Measurements from ENCODE around the gene RPUSD3. TPM values are rescaled to one million over a fixed set of nuclear protein-coding genes. Genes with fewer than 3 reads are reported as not detected.

The RPUSD3 gene
- total and polyA plus RNA-seq, 9 of the 15 experiments (the other 6 are each of a cell fraction or from before 2014, with no cell fraction given): 13.8 to 99.0 (median 59.3) TPM

DNA sequence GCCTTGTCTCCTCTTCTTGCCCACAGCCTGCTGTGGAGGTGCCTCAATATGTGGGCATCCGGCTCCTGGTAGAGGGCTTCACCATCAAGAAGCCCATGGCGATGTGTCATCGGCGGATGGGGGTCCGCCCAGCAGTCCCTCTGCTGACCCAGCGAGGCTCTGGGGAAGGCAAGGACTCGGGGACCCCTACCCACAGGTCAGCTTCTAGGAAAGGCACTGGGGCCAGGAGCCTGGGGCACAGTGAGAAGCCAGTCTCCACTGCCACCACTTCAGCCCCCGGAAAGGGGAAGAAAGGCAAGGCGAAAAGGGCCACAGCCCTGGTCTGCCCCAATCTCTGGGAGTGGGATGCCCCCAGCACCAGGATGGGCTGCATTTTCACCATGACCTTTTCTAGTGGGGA, 10.7 kb downstream of the RPUSD3 start:
- Histone ChIP-seq H3K4me2 (ENCODE audit: insufficient read depth, low read length) (no peak overlapping the region), H4K20me1 (replicated peaks; ENCODE audit: control insufficient read depth, insufficient read depth, low read length) (peaks cover 4% of the 10 kb centered on the region; the same call in 1 of the 2 replicates), H3K9ac (ENCODE audit: insufficient read depth in 1 of 2, low read depth in 2 of 2, low read length in 2 of 2) (peak overlapping the region in 1 of 2 experiments; percentile 10; a peak in 1 of 4 replicates), H3K4me3 (no peak overlapping the region), H3K9me1 (ENCODE audit: control insufficient read depth, insufficient read depth, low read length) (no peaks in the 10 kb centered on the region), H3K9me3 (replicated peaks; ENCODE audit: control insufficient read depth, insufficient read depth, low read depth, low read length) (no peaks in the 10 kb centered on the region), H3K79me2 (ENCODE audit: control insufficient read depth, insufficient read depth, low read length) (no peaks in the 10 kb centered on the region), H3K36me3 (ENCODE audit: control insufficient read depth, insufficient read depth, low read length) (peaks cover 84% of the 10 kb centered on the region), H2AFZ (ENCODE audit: low read depth, low read length) (no peak overlapping the region), H3K27me3 (ENCODE audit: control insufficient read depth in 2 of 2, insufficient read depth in 2 of 2, low read length in 2 of 2) (no peaks in the 10 kb centered on the region), H3K27ac (ENCODE audit: extremely low read depth, low read depth, low read length) (no peak overlapping the region), H3K4me1 (replicated peaks in 1 of 2; ENCODE audit: control insufficient read depth in 2 of 2, insufficient read depth in 2 of 2, low read length in 2 of 2) (peaks cover 0 to 11% of the 10 kb centered on the region in 2 experiments; a peak in 2 of 5 replicates)
- FAIRE-seq: no peak
- in situ Hi-C loops (cut with MboI): loop anchor here (25.0 kb wide), 1 partner anchor 904 kb away; no protein-coding TSS in a partner anchor
- 91% methylated on average over 7 of the region's 9 CpGs for WGBS (ENCODE audit: insufficient coverage, low coverage, missing lambda C conversion rate)
- no peak for ATAC-seq
- POLR2A ChIA-PET: interaction anchor here (0.7 to 1.6 kb wide), 3 partner anchors 11 to 52 kb away, joined by 3 to 7 read pairs (median 3); partner anchors contain the start of gene RPUSD3
- CTCF ChIA-PET (ENCODE audit: low intra/inter-chr PET ratio): no interaction called here
- BruUV-seq (replicated peaks): no TSS peak
- intact Hi-C loops (cut with micrococcal nuclease): no loop called here
- DNase-seq (ENCODE audit: extremely low read depth in 1 of 4, low spot score in 3 of 4): no peak
- TF ChIP-seq RBFOX2 (IDR thresholded peaks at IDR 0.05; ENCODE audit: low read depth, low read length): peak; percentile 40; the same call in 1 of the 2 replicates
- no peak for TF ChIP-seq E2F1 (CRISPR knock-in tag; IDR thresholded peaks at IDR 0.05)

GRCh38 chr3:9831253-9831652, 12.6 kb downstream of the RPUSD3 start:
- no peak overlapping the region for H3K4me2 ChIP-seq (ENCODE audit: insufficient read depth, low read length)
- no TSS peak for BruUV-seq (replicated peaks)
- intact Hi-C loops (cut with micrococcal nuclease): no loop called here
- H3K4me1 ChIP-seq (replicated peaks in 1 of 2; ENCODE audit: control insufficient read depth in 2 of 2, insufficient read depth in 2 of 2, low read length in 2 of 2): peaks cover 0 to 6% of the 10 kb centered on the region in 2 experiments; a peak in 1 of 5 replicates
- no peaks in the 10 kb centered on the region for H3K9me1 ChIP-seq (ENCODE audit: control insufficient read depth, insufficient read depth, low read length)
- no peak overlapping the region for H3K27ac ChIP-seq (ENCODE audit: extremely low read depth, low read depth, low read length)
- H3K9me3 ChIP-seq (replicated peaks; ENCODE audit: control insufficient read depth, insufficient read depth, low read depth, low read length): no peaks in the 10 kb centered on the region
- H3K79me2 ChIP-seq (ENCODE audit: control insufficient read depth, insufficient read depth, low read length): no peaks in the 10 kb centered on the region
- DNase-seq (ENCODE audit: extremely low read depth in 1 of 4, low spot score in 3 of 4) (no peak), ATAC-seq (no peak), FAIRE-seq (peak; percentile 52)
- no peak overlapping the region for H3K9ac ChIP-seq (ENCODE audit: insufficient read depth in 1 of 2, low read depth in 2 of 2, low read length in 2 of 2)
- no peak overlapping the region for H3K4me3 ChIP-seq
- H3K27me3 ChIP-seq (ENCODE audit: control insufficient read depth in 2 of 2, insufficient read depth in 2 of 2, low read length in 2 of 2): no peaks in the 10 kb centered on the region
- ChIA-PET CTCF (ENCODE audit: low intra/inter-chr PET ratio) (no interaction called here), POLR2A (interaction anchor here (0.6 to 1.6 kb wide), 6 partner anchors 8 to 66 kb away, joined by 3 to 7 read pairs (median 4); partner anchors contain the start of gene RPUSD3)
- in situ Hi-C loops (cut with MboI): loop anchor here (25.0 kb wide), 1 partner anchor 906 kb away; no protein-coding TSS in a partner anchor
- H2AFZ ChIP-seq (ENCODE audit: low read depth, low read length): no peak overlapping the region
- 96% methylated on average over 3 of the region's 3 CpGs for WGBS (ENCODE audit: insufficient coverage, low coverage, missing lambda C conversion rate)
- peaks cover 4% of the 10 kb centered on the region; the same call in 1 of the 2 replicates for H4K20me1 ChIP-seq (replicated peaks; ENCODE audit: control insufficient read depth, insufficient read depth, low read length)
- peaks cover 88% of the 10 kb centered on the region for H3K36me3 ChIP-seq (ENCODE audit: control insufficient read depth, insufficient read depth, low read length)
- TF ChIP-seq RBBP5 (IDR thresholded peaks at IDR 0.05; ENCODE audit: borderline replicate concordance, insufficient read depth, low read length, poor library complexity, severe bottlenecking) (no peak), ATF2 (CRISPR knock-in tag; IDR thresholded peaks at IDR 0.05) (no peak), CREB1 (IDR thresholded peaks at IDR 0.05) (no peak), CREB1 (CRISPR knock-in tag; IDR thresholded peaks at IDR 0.05) (no peak), ASH1L (IDR thresholded peaks at IDR 0.05; ENCODE audit: borderline replicate concordance, low read depth, partially characterized antibody) (no peak), TFAP4 (CRISPR knock-in tag; IDR thresholded peaks at IDR 0.05; ENCODE audit: borderline replicate concordance) (no peak), POLR2A (conservative IDR thresholded peaks at IDR 0.05) (no peak), SLC30A9 (CRISPR knock-in tag; IDR thresholded peaks at IDR 0.05) (no peak)

All from K562 (cell line).